GM21528 (cell line): ENCODE measurements around the gene ZNF599.
"Not testable (repeated sequence)": the region's sequence is repeated elsewhere in the genome, so short reads cannot be mapped to it uniquely, and the experiment has no call there.

ENCODE experiments used
- ATAC-seq: cut with Tn5 transposase; IDR thresholded peaks from one replicate; pipeline ENCODE4 v1.9.1; 2021; ENCODE audit warnings: mild to moderate bottlenecking, moderate library complexity; ENCODE audit not compliant: unreplicated experiment, low FRiP score

The ZNF599 gene

GRCh38 chr19:34772697-34773554 is at the start of gene ZNF599:
Gene ZNF599 (minus strand): TSS chr19:34773215. CDS start chr19:34772841, 374 bp downstream.
- peak; percentile 94 for ATAC-seq

- no peak for ATAC-seq
Measured at GRCh38 chr19:34818270-34818669, 45.3 kb upstream of the ZNF599 start.

GRCh38 chr19:34816708-34817107 is 43.7 kb upstream of the ZNF599 start:
- no peak for ATAC-seq

- no peak for ATAC-seq
Measured at GRCh38 chr19:34808566-34808965, 35.6 kb upstream of the ZNF599 start.

GRCh38 chr19:34806976-34807860 is 34.2 kb upstream of the ZNF599 start:
- ATAC-seq = no peak

- no peak for ATAC-seq
Measured at GRCh38 chr19:34804115-34804514, 31.1 kb upstream of the ZNF599 start.

GRCh38 chr19:34796953-34797352 is 23.9 kb upstream of the ZNF599 start:
- ATAC-seq = not testable (repeated sequence)

- no peak for ATAC-seq
Measured at GRCh38 chr19:34794066-34794960, 21.3 kb upstream of the ZNF599 start.

- no peak for ATAC-seq
Measured at GRCh38 chr19:34793565-34793964, 20.6 kb upstream of the ZNF599 start.

- ATAC-seq = no peak
Measured at GRCh38 chr19:34788074-34788473, 15.1 kb upstream of the ZNF599 start.

- ATAC-seq = no peak
Measured at GRCh38 chr19:34787059-34787824, 14.2 kb upstream of the ZNF599 start.

GRCh38 chr19:34786236-34786635 is 13.2 kb upstream of the ZNF599 start:
- no peak for ATAC-seq

GRCh38 chr19:34779652-34780051 is 6.6 kb upstream of the ZNF599 start:
- no peak for ATAC-seq

GRCh38 chr19:34778342-34778741 is 5.3 kb upstream of the ZNF599 start:
- ATAC-seq = no peak

GRCh38 chr19:34774857-34775256 is 1.8 kb upstream of the ZNF599 start:
- no peak for ATAC-seq

GRCh38 chr19:34773555-34773864 is 495 bp upstream of the ZNF599 start:
- ATAC-seq = no peak

- ATAC-seq = no peak
Measured at GRCh38 chr19:34767951-34768350, 5.1 kb downstream of the ZNF599 start.

- ATAC-seq = no peak
Measured at GRCh38 chr19:34766386-34766785, 6.6 kb downstream of the ZNF599 start.

GRCh38 chr19:34759218-34759917 is 13.6 kb downstream of the ZNF599 start:
- ATAC-seq = no peak
